GM21723 (cell line): Measurements from ENCODE around the gene DSE.
"Not testable (repeated sequence)": the region's sequence is repeated elsewhere in the genome, so short reads cannot be mapped to it uniquely, and the experiment has no call there.

Experiments used
- ATAC-seq: cut with Tn5 transposase; IDR thresholded peaks from one replicate; pipeline ENCODE4 v1.9.1; 2021; ENCODE audit warnings: mild to moderate bottlenecking, moderate library complexity; ENCODE audit not compliant: unreplicated experiment

DSE gene

GRCh38 chr6:116370760-116371119, at the start of gene DSE:
TSS of gene DSE (plus strand) at chr6:116370947. CDS start at chr6:116399251, 28,304 bp downstream.
- ATAC-seq = peak; percentile 76

GRCh38 chr6:116321933-116322332, 48.8 kb upstream of the DSE start:
- not testable (repeated sequence) for ATAC-seq

GRCh38 chr6:116323863-116324262, 46.9 kb upstream of the DSE start:
- ATAC-seq = no peak

GRCh38 chr6:116325634-116326132, 45.1 kb upstream of the DSE start:
- not testable (repeated sequence) for ATAC-seq

- no peak for ATAC-seq
Measured at GRCh38 chr6:116326181-116326671, 44.5 kb upstream of the DSE start.

DNA sequence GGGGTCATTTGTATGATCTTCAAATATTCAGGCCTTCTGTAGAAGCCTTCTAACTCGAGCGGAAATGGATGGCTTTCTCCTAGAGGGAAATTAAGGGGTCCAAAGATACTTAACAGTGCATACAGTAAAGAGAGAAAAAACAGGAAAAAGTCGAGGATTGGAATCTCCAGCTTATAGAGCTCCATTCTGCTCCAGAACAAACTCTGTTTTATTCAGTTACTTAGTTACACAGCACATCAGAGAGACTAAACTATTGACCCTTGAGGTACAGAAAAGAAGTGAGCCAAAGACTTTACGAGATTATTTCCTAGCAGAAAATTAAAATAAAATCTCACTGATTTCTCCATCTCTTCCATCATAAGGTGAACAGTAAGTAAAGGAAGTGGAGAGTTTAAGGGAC, 43.8 kb upstream of the DSE start:
- ATAC-seq = no peak

GRCh38 chr6:116327803-116328527, 42.8 kb upstream of the DSE start:
- no peak for ATAC-seq

DNA sequence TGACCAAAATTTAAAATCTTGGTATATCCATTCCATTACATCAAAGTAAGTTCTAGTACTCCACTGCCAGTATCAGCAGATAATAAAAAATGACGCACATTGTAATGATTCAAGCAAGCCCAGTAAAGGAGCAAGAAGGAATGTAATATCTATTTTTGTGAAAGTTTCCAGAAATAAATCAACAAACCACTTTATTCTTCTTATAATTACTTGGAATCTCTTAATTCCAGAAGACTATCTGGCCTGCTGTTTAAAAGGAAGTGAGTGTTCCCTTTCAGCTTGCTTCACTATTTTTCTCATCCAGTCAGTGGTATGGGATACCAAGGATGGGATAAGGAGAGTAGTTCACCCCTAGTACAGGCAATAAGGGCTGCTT, 42.2 kb upstream of the DSE start:
- no peak for ATAC-seq

- no peak for ATAC-seq
Measured at GRCh38 chr6:116329156-116329555, 41.6 kb upstream of the DSE start.

GRCh38 chr6:116330511-116330910, 40.2 kb upstream of the DSE start:
- ATAC-seq = no peak

GRCh38 chr6:116332096-116332495, 38.7 kb upstream of the DSE start:
- no peak for ATAC-seq

- not testable (repeated sequence) for ATAC-seq
Measured at GRCh38 chr6:116334638-116335409, 35.9 kb upstream of the DSE start.

DNA sequence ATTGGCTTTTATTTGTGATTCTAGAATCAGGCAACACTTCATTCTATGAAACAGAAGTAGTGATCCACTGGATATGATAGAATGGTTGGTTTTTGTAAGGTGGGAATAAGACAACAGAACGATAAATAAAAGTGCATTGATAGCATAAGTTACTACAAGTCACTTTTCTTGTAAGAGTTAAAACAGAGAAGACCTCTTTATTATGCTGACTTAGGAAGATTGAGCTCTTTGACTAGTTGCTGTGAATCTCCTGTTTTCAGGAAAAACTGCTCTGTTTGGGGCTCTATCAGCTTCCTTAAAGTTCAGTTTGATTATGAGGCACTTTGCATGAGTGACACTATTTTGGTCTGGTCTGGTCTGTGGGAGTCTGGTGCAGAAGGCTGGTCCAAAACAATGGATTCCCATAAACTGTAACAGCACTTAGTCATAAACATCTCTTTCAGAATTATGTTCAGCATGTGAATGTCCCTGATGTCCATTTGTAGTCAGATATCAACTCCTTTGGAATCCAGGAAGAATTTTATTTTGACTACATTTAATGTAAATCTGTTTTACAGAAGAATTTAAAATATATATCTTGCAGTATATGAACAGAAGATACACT, 35.0 kb upstream of the DSE start:
- ATAC-seq = no peak

GRCh38 chr6:116338943-116339342, 31.8 kb upstream of the DSE start:
- no peak for ATAC-seq

DNA sequence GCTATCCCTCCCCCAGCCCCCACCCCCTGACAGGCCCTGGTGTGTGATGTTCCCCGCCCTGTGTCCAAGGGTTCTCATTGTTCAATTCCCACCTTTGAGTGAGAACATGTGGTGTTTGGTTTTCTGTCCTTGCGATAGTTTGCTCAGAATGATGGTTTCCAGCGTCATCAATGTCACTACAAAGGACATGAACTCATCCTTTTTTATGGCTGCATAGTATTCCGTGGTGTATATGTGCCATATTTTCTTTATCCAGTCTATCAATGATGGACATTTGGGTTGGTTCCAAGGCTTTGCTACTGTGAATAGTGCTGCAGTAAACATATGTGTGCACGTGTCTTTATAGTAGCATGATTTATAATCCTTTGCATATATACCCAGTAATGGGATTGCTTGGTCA, 30.1 kb upstream of the DSE start:
- ATAC-seq = not testable (repeated sequence)

DNA sequence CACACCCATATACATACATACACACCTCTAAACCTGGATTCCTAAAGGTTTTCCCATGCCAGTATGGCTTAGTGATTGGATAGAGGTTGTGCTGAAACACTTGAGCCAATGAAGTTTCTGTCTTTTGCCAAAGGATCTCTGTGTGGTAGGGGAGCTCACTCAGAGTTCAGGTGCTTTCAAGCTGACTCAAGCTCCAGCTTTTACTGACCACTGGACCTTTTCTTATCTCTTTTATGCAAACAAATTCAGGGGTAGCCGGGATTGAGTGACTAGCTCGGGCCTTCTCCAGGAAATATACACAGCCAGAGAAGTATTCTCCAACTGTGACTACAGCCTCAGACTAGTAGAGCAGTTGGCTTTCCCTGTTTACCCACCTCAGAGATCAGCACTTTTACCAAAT, 21.5 kb upstream of the DSE start:
- ATAC-seq = no peak

DNA sequence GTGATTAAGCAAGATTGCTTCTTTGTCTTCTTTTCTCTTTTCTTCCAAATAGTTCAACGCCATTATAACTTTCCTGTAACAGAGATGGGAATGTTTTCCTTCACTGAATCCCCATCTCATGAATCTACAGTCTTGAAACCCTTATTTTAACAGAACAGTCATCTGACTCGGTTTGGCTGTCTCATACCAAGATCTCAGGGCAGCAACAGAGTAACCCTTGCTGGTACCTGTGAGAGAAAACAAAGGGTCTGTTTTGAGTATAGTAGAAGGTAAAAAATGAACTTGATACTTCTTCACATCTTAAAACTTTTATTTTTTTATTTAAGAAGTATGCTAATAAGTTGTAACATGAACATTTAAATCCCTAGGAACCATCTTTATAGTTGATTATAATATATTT, 19.6 kb upstream of the DSE start:
- ATAC-seq = no peak

GRCh38 chr6:116352515-116353471, 18.0 kb upstream of the DSE start:
- ATAC-seq = peak; percentile 61

GRCh38 chr6:116354236-116354635, 16.5 kb upstream of the DSE start:
- no peak for ATAC-seq

DNA sequence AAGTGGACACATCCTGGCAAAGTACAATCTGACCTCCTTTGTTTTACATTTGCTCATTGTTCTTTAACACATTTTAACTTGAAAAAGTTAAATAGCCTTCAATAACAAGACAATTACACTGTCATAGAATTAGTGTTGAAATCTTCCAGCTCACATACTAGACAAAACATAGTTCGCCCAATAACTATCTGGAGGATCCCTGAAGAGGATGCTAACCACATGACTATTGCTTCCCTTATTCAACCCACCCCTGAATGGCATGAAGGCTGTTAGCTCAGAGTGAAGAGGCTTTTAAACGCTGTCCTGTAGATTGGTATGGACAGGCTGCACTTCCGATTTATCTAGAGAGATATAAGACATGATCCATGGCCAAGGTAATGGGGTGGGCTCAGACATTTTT, 15.0 kb upstream of the DSE start:
- no peak for ATAC-seq

DNA sequence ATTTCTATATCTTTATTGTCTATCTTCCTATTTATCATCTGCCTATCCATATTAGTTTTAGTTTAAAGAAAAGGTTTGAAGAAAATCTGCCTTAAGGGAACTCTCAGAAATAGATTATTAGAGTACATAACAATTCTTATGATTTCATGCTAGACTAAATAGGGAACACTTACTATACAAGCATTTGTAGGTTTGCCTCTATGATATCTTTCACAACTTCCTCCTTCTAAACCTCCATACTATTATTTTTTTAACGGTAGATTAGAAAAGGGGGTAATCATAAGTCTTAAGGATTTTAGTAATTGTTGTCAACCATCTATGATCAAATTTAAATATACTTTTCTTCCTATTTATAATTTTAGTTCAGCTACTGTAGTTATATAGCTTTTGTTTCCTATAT, 11.6 kb upstream of the DSE start:
- no peak for ATAC-seq
